ENCODE data around the gene ARSB. TPM values are rescaled to one million over a fixed set of nuclear protein-coding genes. Genes with fewer than 3 reads are reported as not detected.
"Not testable (repeated sequence)": the region's sequence is repeated elsewhere in the genome, so short reads cannot be mapped to it uniquely, and the experiment has no call there.

The ARSB gene
- total RNA-seq, 1 donor from 2014 or later, result 1.8 TPM

GRCh38 chr5:78930721-78931120, 54.4 kb downstream of the ARSB start:
- no peak for ATAC-seq

GRCh38 chr5:78929833-78930232, 55.3 kb downstream of the ARSB start:
- no peak for ATAC-seq

GRCh38 chr5:78927657-78928282, 57.3 kb downstream of the ARSB start:
- no peak for ATAC-seq

- no peak for ATAC-seq
Observed at GRCh38 chr5:78926252-78926651, 58.9 kb downstream of the ARSB start.

GRCh38 chr5:78925129-78925876, 59.8 kb downstream of the ARSB start:
- ATAC-seq, result no peak

GRCh38 chr5:78923622-78923970, 61.5 kb downstream of the ARSB start:
- ATAC-seq, result no peak

- no peak for ATAC-seq
Observed at GRCh38 chr5:78922879-78923621, 62.1 kb downstream of the ARSB start.

GRCh38 chr5:78920604-78921003, 64.5 kb downstream of the ARSB start:
- ATAC-seq, result no peak

- ATAC-seq, result no peak
Observed at GRCh38 chr5:78919796-78920195, 65.3 kb downstream of the ARSB start.

- no peak for ATAC-seq
Observed at GRCh38 chr5:78916044-78916443, 69.1 kb downstream of the ARSB start.

- no peak for ATAC-seq
Observed at GRCh38 chr5:78915170-78915569, 69.9 kb downstream of the ARSB start.

- ATAC-seq, result no peak
Observed at GRCh38 chr5:78912811-78913210, 72.3 kb downstream of the ARSB start.

GRCh38 chr5:78912085-78912771, 72.9 kb downstream of the ARSB start:
- ATAC-seq, result no peak

- not testable (repeated sequence) for ATAC-seq
Observed at GRCh38 chr5:78909224-78909983, 75.7 kb downstream of the ARSB start.

GRCh38 chr5:78908173-78909061, 76.7 kb downstream of the ARSB start:
- ATAC-seq, result no peak

GRCh38 chr5:78907255-78907891, 77.7 kb downstream of the ARSB start:
- ATAC-seq, result no peak

- ATAC-seq, result no peak
Observed at GRCh38 chr5:78905084-78905938, 79.8 kb downstream of the ARSB start.

- no peak for ATAC-seq
Observed at GRCh38 chr5:78903861-78904260, 81.2 kb downstream of the ARSB start.

- no peak for ATAC-seq
Observed at GRCh38 chr5:78903353-78903752, 81.8 kb downstream of the ARSB start.

GRCh38 chr5:78899922-78900362, 85.2 kb downstream of the ARSB start:
- ATAC-seq, result no peak

Data from esophagus mucosa (tissue), 1 donor.